Ishikawa (cell line): ENCODE measurements around the gene NR2C2AP.

Source experiments
- CEBPB ChIP-seq: IDR thresholded peaks from 2 replicates; pipeline ENCODE4 v1.6.1; 2012
- NFIC ChIP-seq: IDR thresholded peaks from 2 replicates; pipeline ENCODE4 v1.6.1; 2012
- YY1 ChIP-seq: IDR thresholded peaks from 2 replicates; pipeline ENCODE4 v1.6.1; 2012; ENCODE audit warnings: low read depth

GRCh38 chr19:19226204-19226603 is 23.0 kb upstream of the NR2C2AP start:
- TF ChIP-seq NFIC: no peak
- TF ChIP-seq YY1: no peak
- TF ChIP-seq CEBPB: no peak
